ENCODE measurements around the gene TBC1D12.

TBC1D12 gene

GRCh38 chr10:94409021-94409657 lies 6.8 kb downstream of the TBC1D12 start:
- no peak for DNase-seq

- DNase-seq = no peak
These were observed 9.0 kb downstream of the TBC1D12 start for GRCh38 chr10:94411304-94411703.

- no peak for DNase-seq
These were observed 10.1 kb downstream of the TBC1D12 start for GRCh38 chr10:94412449-94412848.

- DNase-seq = no peak
These were observed 11.0 kb downstream of the TBC1D12 start for GRCh38 chr10:94413361-94413760.

GRCh38 chr10:94416896-94417295 lies 14.6 kb downstream of the TBC1D12 start:
- no peak for DNase-seq

- DNase-seq = no peak
These were observed 15.0 kb downstream of the TBC1D12 start for GRCh38 chr10:94417321-94417720.

- DNase-seq = no peak
These were observed 18.2 kb downstream of the TBC1D12 start for GRCh38 chr10:94420516-94420915.

- no peak for DNase-seq
These were observed 18.7 kb downstream of the TBC1D12 start for GRCh38 chr10:94420998-94421528.

GRCh38 chr10:94423627-94424026 lies 21.3 kb downstream of the TBC1D12 start:
- DNase-seq = no peak

GRCh38 chr10:94424714-94425337 lies 22.5 kb downstream of the TBC1D12 start:
- no peak for DNase-seq

- no peak for DNase-seq
These were observed 23.6 kb downstream of the TBC1D12 start for GRCh38 chr10:94425942-94426341.

GRCh38 chr10:94427166-94427565 lies 24.8 kb downstream of the TBC1D12 start:
- no peak for DNase-seq

GRCh38 chr10:94428766-94429707 lies 26.7 kb downstream of the TBC1D12 start:
- no peak for DNase-seq

- DNase-seq = no peak
These were observed 28.4 kb downstream of the TBC1D12 start for GRCh38 chr10:94430701-94431100.

- DNase-seq = no peak
These were observed 30.1 kb downstream of the TBC1D12 start for GRCh38 chr10:94432443-94432842.

- DNase-seq = no peak
These were observed 37.0 kb downstream of the TBC1D12 start for GRCh38 chr10:94439275-94439861.

- no peak for DNase-seq
These were observed 37.8 kb downstream of the TBC1D12 start for GRCh38 chr10:94440096-94440495.

- no peak for DNase-seq
These were observed 40.7 kb downstream of the TBC1D12 start for GRCh38 chr10:94443047-94443446.

- DNase-seq = no peak
These were observed 41.2 kb downstream of the TBC1D12 start for GRCh38 chr10:94443549-94443948.

- no peak for DNase-seq
These were observed 48.4 kb downstream of the TBC1D12 start for GRCh38 chr10:94450782-94451181.

- DNase-seq = no peak
These were observed 49.7 kb downstream of the TBC1D12 start for GRCh38 chr10:94451883-94452519.

- DNase-seq = no peak
These were observed 54.6 kb downstream of the TBC1D12 start for GRCh38 chr10:94456942-94457341.

- DNase-seq = no peak
These were observed 57.0 kb downstream of the TBC1D12 start for GRCh38 chr10:94459385-94459784.
